Activated CD4-positive, alpha-beta T cell treated with anti-CD3 and anti-CD28 coated beads, Interleukin-2, amount 50 U/mL, for 16 hours (primary cell): ENCODE measurements around the gene TPM4.
A peak's percentile ranks its signal among the peaks of the same experiment; 100 is the strongest.

Source experiments
- DNase-seq: peaks from one replicate; pipeline ENCODE4 v3.0.0-alpha.2; 2020

TPM4 gene

GRCh38 chr19:16042533-16043085 is 33.7 kb upstream of the TPM4 start:
- no peak for DNase-seq

GRCh38 chr19:16043156-16043757 is 33.0 kb upstream of the TPM4 start:
- no peak for DNase-seq

GRCh38 chr19:16044746-16045145 is 31.5 kb upstream of the TPM4 start:
- DNase-seq: no peak

GRCh38 chr19:16045171-16045570 is 31.1 kb upstream of the TPM4 start:
- no peak for DNase-seq

GRCh38 chr19:16045893-16046292 is 30.4 kb upstream of the TPM4 start:
- no peak for DNase-seq

GRCh38 chr19:16048583-16048982 is 27.7 kb upstream of the TPM4 start:
- DNase-seq: no peak

- peak; percentile 37 for DNase-seq
Observed at GRCh38 chr19:16051254-16052025, 24.9 kb upstream of the TPM4 start.

GRCh38 chr19:16052353-16052752 is 23.9 kb upstream of the TPM4 start:
- no peak for DNase-seq

- no peak for DNase-seq
Observed at GRCh38 chr19:16057062-16057461, 19.2 kb upstream of the TPM4 start.

- no peak for DNase-seq
Observed at GRCh38 chr19:16060294-16060693, 16.0 kb upstream of the TPM4 start.

GRCh38 chr19:16061943-16062342 is 14.4 kb upstream of the TPM4 start:
- DNase-seq: no peak

GRCh38 chr19:16062789-16063188 is 13.5 kb upstream of the TPM4 start:
- peak; percentile 70 for DNase-seq

GRCh38 chr19:16064209-16064889 is 11.9 kb upstream of the TPM4 start:
- DNase-seq: no peak

- DNase-seq: peak; percentile 57
Observed at GRCh38 chr19:16066611-16067104, 9.6 kb upstream of the TPM4 start.

- DNase-seq: no peak
Observed at GRCh38 chr19:16067205-16067938, 8.9 kb upstream of the TPM4 start.

- DNase-seq: no peak
Observed at GRCh38 chr19:16068696-16069259, 7.5 kb upstream of the TPM4 start.

- no peak for DNase-seq
Observed at GRCh38 chr19:16069813-16070365, 6.4 kb upstream of the TPM4 start.

- DNase-seq: peak; percentile 90
Observed at GRCh38 chr19:16070366-16070990, 5.8 kb upstream of the TPM4 start.

GRCh38 chr19:16071072-16071691 is 5.1 kb upstream of the TPM4 start:
- no peak for DNase-seq

GRCh38 chr19:16073481-16073880 is 2.8 kb upstream of the TPM4 start:
- no peak for DNase-seq

- no peak for DNase-seq
Observed at GRCh38 chr19:16073988-16074387, 2.3 kb upstream of the TPM4 start.
